ENCODE data around the gene FAM78A.

FAM78A gene

DNA sequence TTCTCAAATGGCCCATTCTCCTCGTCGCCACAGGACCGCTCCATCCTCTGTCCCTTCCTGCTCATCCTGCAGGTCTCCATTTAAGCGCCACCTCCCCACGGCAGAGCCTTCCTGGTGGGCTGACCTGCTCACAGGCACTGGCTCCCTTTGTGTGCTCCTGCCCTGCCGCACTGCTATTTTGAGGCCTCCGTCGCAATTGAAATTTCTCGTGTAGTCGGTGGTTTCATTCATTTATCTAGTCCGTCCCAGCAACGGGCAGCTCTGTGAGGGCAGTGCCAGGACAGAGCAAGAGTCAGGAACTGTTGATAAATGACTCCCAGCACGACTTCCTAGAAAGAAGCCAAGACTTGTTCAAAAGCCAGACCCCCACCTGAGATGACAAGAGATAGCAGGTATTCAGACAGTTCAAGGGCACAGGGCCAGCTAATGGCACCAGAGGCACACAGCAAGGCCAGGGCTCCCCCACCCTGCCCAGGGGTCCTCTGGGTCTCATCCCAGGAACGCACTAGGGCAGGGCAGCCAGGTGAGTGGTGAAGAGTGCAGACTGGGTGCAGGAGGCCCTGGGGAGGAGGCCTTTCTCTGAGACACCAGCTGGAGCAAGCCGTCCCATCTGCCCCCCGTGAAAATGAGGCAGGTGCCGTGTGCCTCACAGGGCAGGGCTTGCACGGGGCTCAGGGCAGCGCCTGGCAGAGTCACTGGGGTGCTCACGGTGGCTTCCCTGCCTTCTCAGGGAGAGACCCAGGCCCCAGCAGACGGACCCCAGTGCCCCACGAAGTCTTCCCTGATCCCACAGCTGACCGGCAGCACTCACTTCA is 36.9 kb downstream of the FAM78A start:
- FAIRE-seq, result no peak

GRCh38 chr9:131238402-131239021 is 37.8 kb downstream of the FAM78A start:
- DNase-seq (ENCODE audit: low spot score) (no peak), FAIRE-seq (no peak)

More for the DNA sequence above, 36.9 kb downstream of the FAM78A start:
- DNase-seq (ENCODE audit: low spot score), result no peak

GRCh38 chr9:131237931-131238401 is 38.3 kb downstream of the FAM78A start:
- DNase-seq (ENCODE audit: low spot score) (peak; percentile 24), FAIRE-seq (no peak)

DNA sequence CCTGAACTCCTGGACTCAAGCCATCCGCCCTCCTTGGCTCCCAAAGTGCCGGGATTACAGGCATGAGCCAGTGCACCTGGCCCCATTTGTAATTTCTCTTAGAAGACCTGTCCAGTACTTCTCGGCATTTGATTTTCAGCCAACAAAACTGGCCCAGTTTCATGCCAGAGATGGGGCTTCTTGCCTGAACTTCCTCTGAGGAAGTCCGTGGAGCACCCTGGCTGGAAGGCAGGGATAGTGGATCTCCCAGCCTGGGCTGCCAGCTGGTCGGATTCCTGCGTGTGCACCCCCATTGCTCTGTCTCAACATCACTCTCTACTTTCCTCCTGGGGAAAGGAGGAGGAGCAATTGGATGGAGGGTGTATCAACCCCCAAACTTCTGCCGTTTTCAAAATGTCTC is 39.0 kb downstream of the FAM78A start:
- DNase-seq (ENCODE audit: low spot score), result no peak
- FAIRE-seq, result no peak

GRCh38 chr9:131236761-131237160 is 39.5 kb downstream of the FAM78A start:
- no peak for DNase-seq (ENCODE audit: low spot score)
- no peak for FAIRE-seq

DNA sequence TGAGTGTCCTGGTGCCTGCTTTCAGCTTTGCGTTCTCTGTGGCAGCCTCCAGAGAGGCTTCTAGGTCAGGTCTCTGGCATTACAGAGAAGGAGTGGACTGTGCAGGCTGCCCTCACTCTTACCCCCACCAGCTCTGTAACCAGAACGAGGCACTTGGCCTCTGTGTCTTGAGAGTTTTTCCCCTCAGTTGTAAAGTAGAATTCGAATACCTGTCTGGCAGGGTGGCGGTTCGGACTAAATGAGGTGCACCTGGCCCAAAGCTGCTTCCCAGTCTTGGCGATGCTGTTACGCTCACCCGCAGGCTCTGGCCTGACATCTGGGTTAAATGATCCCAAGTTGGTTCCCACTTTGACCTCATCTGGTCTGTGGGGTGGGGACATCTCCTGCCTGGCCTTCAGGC is 40.1 kb downstream of the FAM78A start:
- FAIRE-seq, result no peak
- no peak for DNase-seq (ENCODE audit: low spot score)

DNA sequence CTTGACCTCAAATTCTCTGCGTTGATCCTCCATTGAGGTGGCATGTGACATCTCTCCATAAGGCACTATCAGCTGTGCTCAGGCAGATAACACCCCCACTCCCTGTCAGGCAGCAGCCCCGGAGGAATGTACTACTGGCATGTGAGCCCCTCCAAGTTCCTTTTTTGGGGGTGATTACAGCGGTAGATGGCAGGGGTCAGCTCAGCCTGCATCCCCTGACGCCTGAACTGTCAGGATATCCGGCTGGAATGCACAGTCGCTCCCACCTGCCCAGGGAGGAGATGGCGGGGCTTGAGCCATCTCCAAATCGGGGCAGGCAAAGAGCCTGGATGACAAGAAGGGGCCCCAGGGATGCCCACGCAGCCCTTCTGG is 40.8 kb downstream of the FAM78A start:
- DNase-seq (ENCODE audit: low spot score) (no peak), FAIRE-seq (no peak)

DNA sequence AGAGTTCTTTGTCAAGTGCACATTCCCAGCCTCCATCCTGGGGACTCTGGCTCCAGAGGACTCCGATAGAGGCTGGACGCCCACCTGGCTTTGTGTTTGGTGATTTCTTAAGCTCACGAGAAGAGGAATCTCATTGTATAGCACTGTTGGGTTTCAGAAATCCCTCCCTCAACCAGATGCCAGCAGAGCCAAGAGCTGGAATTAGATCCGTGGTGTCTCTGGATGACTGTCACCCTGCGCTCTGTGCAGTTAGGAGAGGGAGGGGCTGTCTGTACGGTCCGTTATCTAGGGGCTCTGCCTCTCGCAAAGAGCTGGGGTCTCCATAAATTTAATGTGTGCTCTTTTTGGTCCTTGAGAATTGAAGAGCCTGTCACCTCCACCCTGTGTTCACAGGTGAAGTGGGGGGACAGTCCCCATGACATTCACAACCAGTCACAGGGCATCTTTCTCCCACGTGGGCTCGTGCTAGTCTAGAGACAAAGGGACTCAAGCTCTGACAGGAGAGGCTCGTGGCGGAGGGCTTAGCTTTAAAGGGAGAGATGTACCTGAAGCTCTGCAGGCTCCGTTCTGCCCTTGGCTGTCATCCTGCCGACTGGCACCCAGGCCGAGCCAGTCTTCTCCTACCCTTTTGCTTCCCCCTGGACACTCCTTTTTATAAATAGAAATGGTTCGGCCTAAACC is 41.4 kb downstream of the FAM78A start:
- FAIRE-seq (no peak), DNase-seq (ENCODE audit: low spot score) (no peak)

DNA sequence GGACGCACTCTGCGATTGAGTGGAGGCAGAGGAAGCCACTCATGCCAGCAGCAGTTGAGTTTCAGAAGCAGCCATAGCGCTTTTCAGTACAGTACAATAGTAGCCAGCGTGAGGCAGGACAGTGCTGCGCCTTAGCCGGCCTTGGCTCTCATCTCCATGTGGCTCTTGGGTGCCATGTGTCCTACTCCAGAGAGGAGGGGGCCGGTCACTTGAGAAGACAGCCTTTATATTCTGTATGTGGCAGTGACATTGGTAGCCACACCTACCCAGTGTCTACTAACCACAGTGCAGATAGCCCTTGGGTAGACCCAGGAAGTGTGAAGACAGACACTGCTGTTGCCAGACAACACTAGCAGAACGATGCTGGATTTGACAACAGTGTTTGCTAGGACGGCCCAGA is 42.3 kb downstream of the FAM78A start:
- FAIRE-seq, result no peak

GRCh38 chr9:131233556-131233955 is 42.8 kb downstream of the FAM78A start:
- FAIRE-seq, result no peak

More for the DNA sequence above, 42.3 kb downstream of the FAM78A start:
- DNase-seq (ENCODE audit: low spot score), result no peak

DNA sequence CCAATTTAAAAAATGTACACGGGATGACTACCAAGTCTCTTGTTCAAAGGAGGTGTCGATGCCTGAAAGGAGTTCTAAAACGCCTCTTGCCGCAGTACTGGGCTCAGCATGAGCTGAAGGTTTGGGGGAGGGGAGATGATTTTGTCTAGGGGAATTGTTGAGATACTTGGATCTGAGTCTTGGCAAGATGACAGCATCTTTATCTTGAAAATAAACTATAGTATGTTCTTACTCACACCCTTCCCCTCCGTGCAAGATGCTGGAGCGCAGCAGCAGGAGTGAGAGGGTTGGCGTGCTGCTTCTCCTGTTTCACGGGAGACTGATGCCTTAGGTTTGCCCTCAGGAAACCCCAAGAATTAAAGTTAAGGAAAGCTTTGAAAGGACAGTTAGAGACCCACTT is 47.3 kb downstream of the FAM78A start:
- FAIRE-seq, result no peak
- no peak for DNase-seq (ENCODE audit: low spot score)

More at GRCh38 chr9:131233556-131233955, 42.8 kb downstream of the FAM78A start:
- DNase-seq (ENCODE audit: low spot score), result no peak

- no peak for DNase-seq (ENCODE audit: low spot score)
- no peak for FAIRE-seq
Observed at GRCh38 chr9:131227959-131228460, 48.3 kb downstream of the FAM78A start.

- DNase-seq (ENCODE audit: low spot score) (no peak), FAIRE-seq (no peak)
Observed at GRCh38 chr9:131227112-131227958, 49.0 kb downstream of the FAM78A start.

DNA sequence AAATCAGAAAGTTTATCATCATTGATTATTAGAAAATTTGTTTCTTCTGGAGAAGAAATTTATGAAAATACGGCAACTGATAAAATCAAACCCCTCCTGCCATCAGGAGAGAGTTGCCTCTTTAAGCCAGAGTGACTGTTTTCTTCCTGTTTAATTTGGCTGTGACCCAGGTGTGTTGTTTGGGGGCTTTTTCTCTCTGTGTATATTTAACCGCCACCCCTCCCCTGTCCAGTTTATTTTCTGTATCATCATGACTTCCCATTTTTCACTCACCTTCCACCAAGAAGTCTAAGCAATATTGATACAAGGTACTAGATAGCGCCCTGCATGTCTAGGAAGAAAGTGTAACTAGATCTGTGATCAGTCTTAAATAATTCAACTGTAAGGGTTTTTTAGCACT is 50.1 kb downstream of the FAM78A start:
- FAIRE-seq (no peak), DNase-seq (ENCODE audit: low spot score) (no peak)

GRCh38 chr9:131222460-131222859 is 53.9 kb downstream of the FAM78A start:
- DNase-seq (ENCODE audit: low spot score) (no peak), FAIRE-seq (no peak)

GRCh38 chr9:131220485-131220884 is 55.8 kb downstream of the FAM78A start:
- FAIRE-seq (no peak), DNase-seq (ENCODE audit: low spot score) (no peak)

GRCh38 chr9:131218370-131218769 is 57.9 kb downstream of the FAM78A start:
- no peak for DNase-seq (ENCODE audit: low spot score)
- no peak for FAIRE-seq

- FAIRE-seq, result no peak
- DNase-seq (ENCODE audit: low spot score), result no peak
Observed at GRCh38 chr9:131217331-131218031, 58.8 kb downstream of the FAM78A start.

GRCh38 chr9:131216806-131217205 is 59.5 kb downstream of the FAM78A start:
- no peak for FAIRE-seq

GRCh38 chr9:131214876-131215275 is 61.4 kb downstream of the FAM78A start:
- DNase-seq (ENCODE audit: low spot score) (no peak), FAIRE-seq (no peak)

More at GRCh38 chr9:131216806-131217205, 59.5 kb downstream of the FAM78A start:
- DNase-seq (ENCODE audit: low spot score), result no peak
